ENCODE data around the gene CLINT1.
A peak's percentile ranks its signal among the peaks of the same experiment; 100 is the strongest.

DNA sequence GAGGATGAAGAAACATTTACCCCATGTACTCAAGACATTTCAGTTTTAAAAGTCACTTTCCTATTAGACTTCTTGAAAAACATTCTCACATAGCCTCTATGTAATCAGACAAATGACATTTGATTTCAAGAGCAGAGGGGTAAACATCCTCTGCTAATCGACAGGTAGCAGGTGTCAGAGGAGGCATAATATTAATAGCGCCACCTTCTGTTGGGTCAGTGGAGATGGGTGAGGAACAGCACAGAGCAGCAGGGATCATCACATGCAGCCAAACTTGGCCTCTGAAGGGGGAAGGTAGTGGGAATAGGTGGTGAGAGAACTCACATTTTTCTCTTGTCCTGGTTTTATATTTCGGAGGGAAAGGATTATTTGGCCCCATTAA is 118.7 kb downstream of the CLINT1 start:
- TF ChIP-seq, protein P1, sequence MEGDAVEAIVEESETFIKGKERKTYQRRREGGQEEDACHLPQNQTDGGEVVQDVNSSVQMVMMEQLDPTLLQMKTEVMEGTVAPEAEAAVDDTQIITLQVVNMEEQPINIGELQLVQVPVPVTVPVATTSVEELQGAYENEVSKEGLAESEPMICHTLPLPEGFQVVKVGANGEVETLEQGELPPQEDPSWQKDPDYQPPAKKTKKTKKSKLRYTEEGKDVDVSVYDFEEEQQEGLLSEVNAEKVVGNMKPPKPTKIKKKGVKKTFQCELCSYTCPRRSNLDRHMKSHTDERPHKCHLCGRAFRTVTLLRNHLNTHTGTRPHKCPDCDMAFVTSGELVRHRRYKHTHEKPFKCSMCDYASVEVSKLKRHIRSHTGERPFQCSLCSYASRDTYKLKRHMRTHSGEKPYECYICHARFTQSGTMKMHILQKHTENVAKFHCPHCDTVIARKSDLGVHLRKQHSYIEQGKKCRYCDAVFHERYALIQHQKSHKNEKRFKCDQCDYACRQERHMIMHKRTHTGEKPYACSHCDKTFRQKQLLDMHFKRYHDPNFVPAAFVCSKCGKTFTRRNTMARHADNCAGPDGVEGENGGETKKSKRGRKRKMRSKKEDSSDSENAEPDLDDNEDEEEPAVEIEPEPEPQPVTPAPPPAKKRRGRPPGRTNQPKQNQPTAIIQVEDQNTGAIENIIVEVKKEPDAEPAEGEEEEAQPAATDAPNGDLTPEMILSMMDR (conservative IDR thresholded peaks at IDR 0.05; ENCODE audit: low read depth, low read length) = peak; percentile 56
- TF ChIP-seq EZH2 (IDR thresholded peaks at IDR 0.05; ENCODE audit: borderline replicate concordance, low read depth, low read length, poor library complexity, severe bottlenecking) = no peak
